HS-5 (cell line): ENCODE results near the gene WBP1L.

Experiments used
- DNase-seq: peaks from one replicate; pipeline ENCODE4 v3.0.0-alpha.2; 2012; ENCODE audit warnings: low read depth

Gene WBP1L

GRCh38 chr10:102779680-102780526, 36.2 kb downstream of the WBP1L start:
- peak; percentile 50 for DNase-seq

- DNase-seq, result no peak
Measured at GRCh38 chr10:102780527-102780808, 36.7 kb downstream of the WBP1L start.

- DNase-seq, result no peak
Measured at GRCh38 chr10:102781090-102781920, 37.6 kb downstream of the WBP1L start.

GRCh38 chr10:102781921-102782557, 38.3 kb downstream of the WBP1L start:
- DNase-seq, result no peak

GRCh38 chr10:102782673-102783551, 39.2 kb downstream of the WBP1L start:
- no peak for DNase-seq

GRCh38 chr10:102783568-102783967, 39.8 kb downstream of the WBP1L start:
- no peak for DNase-seq

- DNase-seq, result no peak
Measured at GRCh38 chr10:102785818-102786217, 42.1 kb downstream of the WBP1L start.

- no peak for DNase-seq
Measured at GRCh38 chr10:102791754-102792395, 48.1 kb downstream of the WBP1L start.

- DNase-seq, result no peak
Measured at GRCh38 chr10:102795453-102796406, 52.0 kb downstream of the WBP1L start.

- no peak for DNase-seq
Measured at GRCh38 chr10:102796407-102797176, 52.8 kb downstream of the WBP1L start.

GRCh38 chr10:102799691-102800471, 56.1 kb downstream of the WBP1L start:
- DNase-seq, result no peak

GRCh38 chr10:102800611-102801335, 57.0 kb downstream of the WBP1L start:
- no peak for DNase-seq

GRCh38 chr10:102801496-102801895, 57.7 kb downstream of the WBP1L start:
- no peak for DNase-seq

GRCh38 chr10:102801978-102802377, 58.2 kb downstream of the WBP1L start:
- no peak for DNase-seq

GRCh38 chr10:102802920-102803534, 59.3 kb downstream of the WBP1L start:
- DNase-seq, result peak; percentile 87

- no peak for DNase-seq
Measured at GRCh38 chr10:102804382-102805055, 60.8 kb downstream of the WBP1L start.

GRCh38 chr10:102808380-102808779, 64.6 kb downstream of the WBP1L start:
- DNase-seq, result no peak
